Measurements from ENCODE around the gene ZNF688. TPM values are rescaled to one million over a fixed set of nuclear protein-coding genes. Genes with fewer than 3 reads are reported as not detected.

Gene ZNF688
- total and polyA plus RNA-seq, 9 of the 15 experiments (the other 6 are each of a cell fraction or from before 2014, with no cell fraction given): 0.48 to 12.9 (median 4.5) TPM

- TF ChIP-seq ZFPM2 (CRISPR knock-in tag; IDR thresholded peaks at IDR 0.05) (no peak), FUS (optimal IDR thresholded peaks at IDR 0.05; ENCODE audit: low read depth, low read length) (no peak), ZNF197 (CRISPR knock-in tag; IDR thresholded peaks at IDR 0.05; ENCODE audit: low read depth) (no peak), MTA2 (IDR thresholded peaks at IDR 0.05; ENCODE audit: low read depth) (no peak), ZNF408 (CRISPR knock-in tag; IDR thresholded peaks at IDR 0.05; ENCODE audit: low read depth) (no peak), ZNF695 (CRISPR knock-in tag; IDR thresholded peaks at IDR 0.05) (no peak), ZNF57 (CRISPR knock-in tag; IDR thresholded peaks at IDR 0.05) (no peak), TAF15 (IDR thresholded peaks at IDR 0.05; ENCODE audit: low read depth, low read length) (no peak), ESRRB (CRISPR knock-in tag; IDR thresholded peaks at IDR 0.05; ENCODE audit: borderline replicate concordance) (no peak), CSDE1 (IDR thresholded peaks at IDR 0.05) (no peak), RAD21 (CRISPR knock-in tag; conservative IDR thresholded peaks at IDR 0.05 in 1 of 2, IDR thresholded peaks at IDR 0.05 in 1 of 2) (peak; percentile 16 to 50; a peak in 2 of 4 replicates), CBX5 (IDR thresholded peaks at IDR 0.05; ENCODE audit: borderline replicate concordance, low read depth) (0 out of 2 replicates have a peak, but pooled peaks have one; percentile 20), XRCC4 (IDR thresholded peaks at IDR 0.05; ENCODE audit: extremely low read depth, insufficient read depth, insufficient read length) (no peak), CTBP1 (IDR thresholded peaks at IDR 0.05; ENCODE audit: borderline replicate concordance) (no peak), PYGO2 (tag; IDR thresholded peaks at IDR 0.05) (no peak), NELFE (IDR thresholded peaks at IDR 0.05; ENCODE audit: insufficient read depth, insufficient read length) (no peak), CHD2 (IDR thresholded peaks at IDR 0.05; ENCODE audit: low read depth, low read length) (no peak), KLF10 (CRISPR knock-in tag; IDR thresholded peaks at IDR 0.05) (no peak), TAL1 (IDR thresholded peaks at IDR 0.05) (peak; percentile 63)
- TF ChIP-seq, protein P1, sequence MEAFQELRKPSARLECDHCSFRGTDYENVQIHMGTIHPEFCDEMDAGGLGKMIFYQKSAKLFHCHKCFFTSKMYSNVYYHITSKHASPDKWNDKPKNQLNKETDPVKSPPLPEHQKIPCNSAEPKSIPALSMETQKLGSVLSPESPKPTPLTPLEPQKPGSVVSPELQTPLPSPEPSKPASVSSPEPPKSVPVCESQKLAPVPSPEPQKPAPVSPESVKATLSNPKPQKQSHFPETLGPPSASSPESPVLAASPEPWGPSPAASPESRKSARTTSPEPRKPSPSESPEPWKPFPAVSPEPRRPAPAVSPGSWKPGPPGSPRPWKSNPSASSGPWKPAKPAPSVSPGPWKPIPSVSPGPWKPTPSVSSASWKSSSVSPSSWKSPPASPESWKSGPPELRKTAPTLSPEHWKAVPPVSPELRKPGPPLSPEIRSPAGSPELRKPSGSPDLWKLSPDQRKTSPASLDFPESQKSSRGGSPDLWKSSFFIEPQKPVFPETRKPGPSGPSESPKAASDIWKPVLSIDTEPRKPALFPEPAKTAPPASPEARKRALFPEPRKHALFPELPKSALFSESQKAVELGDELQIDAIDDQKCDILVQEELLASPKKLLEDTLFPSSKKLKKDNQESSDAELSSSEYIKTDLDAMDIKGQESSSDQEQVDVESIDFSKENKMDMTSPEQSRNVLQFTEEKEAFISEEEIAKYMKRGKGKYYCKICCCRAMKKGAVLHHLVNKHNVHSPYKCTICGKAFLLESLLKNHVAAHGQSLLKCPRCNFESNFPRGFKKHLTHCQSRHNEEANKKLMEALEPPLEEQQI (IDR thresholded peaks at IDR 0.05): no peak
- TF ChIP-seq, protein P2, sequence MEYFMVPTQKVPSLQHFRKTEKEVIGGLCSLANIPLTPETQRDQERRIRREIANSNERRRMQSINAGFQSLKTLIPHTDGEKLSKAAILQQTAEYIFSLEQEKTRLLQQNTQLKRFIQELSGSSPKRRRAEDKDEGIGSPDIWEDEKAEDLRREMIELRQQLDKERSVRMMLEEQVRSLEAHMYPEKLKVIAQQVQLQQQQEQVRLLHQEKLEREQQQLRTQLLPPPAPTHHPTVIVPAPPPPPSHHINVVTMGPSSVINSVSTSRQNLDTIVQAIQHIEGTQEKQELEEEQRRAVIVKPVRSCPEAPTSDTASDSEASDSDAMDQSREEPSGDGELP (CRISPR knock-in tag; IDR thresholded peaks at IDR 0.05; ENCODE audit: borderline replicate concordance): peak; percentile 25; the same call in 1 of the 2 replicates
Measured at GRCh38 chr16:30615358-30616091, 44.0 kb upstream of the ZNF688 start (continued).
